K562 (cell line): Measurements from ENCODE around the gene SELPLG. TPM values are rescaled to one million over a fixed set of nuclear protein-coding genes. Genes with fewer than 3 reads are reported as not detected.

Experiments
- CCAR2 ChIP-seq: fragments of 200-400 bp; formaldehyde crosslinking; IDR thresholded peaks from 2 replicates; pipeline ENCODE4 v1.6.1; 2017; ENCODE audit warnings: mild to moderate bottlenecking, low read depth, low read length
- CREB5 ChIP-seq: fragments of 250-450 bp; sonication (Bioruptor Pico); IDR thresholded peaks from 2 replicates; pipeline ENCODE4 v1.5.0; 2020; ENCODE audit warnings: mild to moderate bottlenecking
- EHMT2 ChIP-seq: fragments of 450-650 bp; IDR thresholded peaks from 2 replicates; pipeline ENCODE4 v1.6.1; 2018; ENCODE audit warnings: antibody characterized with exemption
- ERF ChIP-seq: fragments of 450-650 bp; formaldehyde crosslinking; IDR thresholded peaks from 2 replicates; pipeline ENCODE4 v1.4.0; 2020; ENCODE audit warnings: mild to moderate bottlenecking, mixed read lengths
- ESRRA ChIP-seq: fragments of 450-650 bp; IDR thresholded peaks from 2 replicates; pipeline ENCODE4 v1.6.1; 2014; ENCODE audit warnings: low read depth, mild to moderate bottlenecking, moderate library complexity, borderline replicate concordance
- HDAC2 ChIP-seq: fragments of 450-650 bp; IDR thresholded peaks from 2 replicates; pipeline ENCODE4 v1.6.1; 2016; ENCODE audit warnings: mild to moderate bottlenecking
- KLF13 ChIP-seq: fragments of 450-650 bp; IDR thresholded peaks from 2 replicates; pipeline ENCODE4 v1.6.1; 2016; ENCODE audit warnings: missing genetic modification characterization, low read depth, mild to moderate bottlenecking, missing compliant biosample characterization, moderate library complexity, borderline replicate concordance
- MED1 ChIP-seq: sonication (generic); formaldehyde crosslinking; IDR thresholded peaks from 2 replicates; pipeline ENCODE4 v1.8.1; 2023; ENCODE audit warnings: missing genetic modification reagents, borderline replicate concordance
- MTF1 ChIP-seq: fragments of 250-450 bp; sonication (Bioruptor Pico); IDR thresholded peaks from 2 replicates; pipeline ENCODE4 v1.9.0; 2021; ENCODE audit warnings: moderate library complexity, mild to moderate bottlenecking, inconsistent platforms, borderline replicate concordance
- POLR2A ChIP-seq: fragments of 450-650 bp; conservative IDR thresholded peaks from 2 replicates; pipeline ENCODE4 v1.6.1; 2016
- RAD21 ChIP-seq, 2 experiments: fragments of 250-450 bp in 1 of 2; fragments of 450-650 bp in 1 of 2; sonication (Bioruptor Pico) in 1 of 2; formaldehyde crosslinking in 1 of 2; IDR thresholded peaks in 1 of 2; conservative IDR thresholded peaks in 1 of 2; 2 replicates each; pipeline versions ENCODE4 v1.4.0 to v1.8.0; 2020 to 2022; ENCODE audit warnings: mild to moderate bottlenecking in 2 of 2, moderate library complexity in 1 of 2
- RBM25 ChIP-seq: fragments of 200-400 bp; formaldehyde crosslinking; IDR thresholded peaks from 2 replicates; pipeline ENCODE4 v1.6.1; 2018; ENCODE audit warnings: low read length, low read depth, moderate library complexity; ENCODE audit not compliant: severe bottlenecking
- RNF2 ChIP-seq: sonication (generic); IDR thresholded peaks from 2 replicates; pipeline ENCODE4 v1.6.1; 2016
- SFPQ ChIP-seq: fragments of 200-400 bp; formaldehyde crosslinking; IDR thresholded peaks from 2 replicates; pipeline ENCODE4 v1.6.1; 2017; ENCODE audit warnings: mild to moderate bottlenecking, low read depth, low read length, moderate library complexity
- SNAPC5 ChIP-seq: fragments of 250-450 bp; sonication (Bioruptor Pico); IDR thresholded peaks from 2 replicates; pipeline ENCODE4 v1.8.0; 2021; ENCODE audit warnings: moderate library complexity, mild to moderate bottlenecking, inconsistent platforms
- ZBTB5 ChIP-seq: fragments of 450-650 bp; IDR thresholded peaks from 2 replicates; pipeline ENCODE4 v1.6.1; 2017; ENCODE audit warnings: antibody characterized with exemption
- ZNF212 ChIP-seq: fragments of 450-650 bp; formaldehyde crosslinking; IDR thresholded peaks from 2 replicates; pipeline ENCODE4 v1.4.0; 2020; ENCODE audit warnings: mild to moderate bottlenecking
- ZNF398 ChIP-seq: fragments of 250-450 bp; sonication (Bioruptor Pico); IDR thresholded peaks from 2 replicates; pipeline ENCODE4 v1.8.0; 2021; ENCODE audit warnings: moderate library complexity, mild to moderate bottlenecking, inconsistent platforms
- ZNF707 ChIP-seq: fragments of 250-450 bp; sonication (Bioruptor Pico); conservative IDR thresholded peaks from 2 replicates; pipeline ENCODE4 v1.8.0; 2022; ENCODE audit warnings: inconsistent platforms, mild to moderate bottlenecking, moderate library complexity
- polyA plus RNA-seq, 8 experiments: library from polyadenylated mRNA; depleted of rRNA in 4 of 8; stranded (reverse) in 5 of 8; unstranded in 3 of 8; fragments of >200 nt; fragmentation: Nextera tagmentation in 2 of 8; fragmentation: Illumina TruSeq in 1 of 8; extraction: Ambion mirVana in 2 of 8; extraction: Trizol in 1 of 8; gene quantifications; 2 replicates each; pipeline versions ENCODE4 v1.2.1 to v1.2.3, GENCODE V29; 2011 to 2014; ENCODE audit warnings: inconsistent platforms in 1 of 8, missing spikeins in 1 of 8
- total RNA-seq, 7 experiments: library from RNA; depleted of rRNA in 6 of 7; stranded (reverse); fragments of >200 nt in 6 of 7; fragmentation: Illumina TruSeq in 2 of 7; extraction: Trizol in 2 of 7; gene quantifications; 2 replicates each; pipeline versions ENCODE4 v1.2.1 to v1.2.3, GENCODE V29; 2011 to 2021; ENCODE audit warnings: low replicate concordance in 1 of 7

Gene SELPLG
- total and polyA plus RNA-seq, 9 of the 15 experiments (the other 6 are each of a cell fraction or from before 2014, with no cell fraction given), result 0.22 to 10.2 (median 1.7) TPM

GRCh38 chr12:108627134-108627920 lies 6.4 kb downstream of the SELPLG start (continued):
- no peak for TF ChIP-seq ERF (CRISPR knock-in tag)
- 0 out of 4 replicates have a peak, but pooled peaks of 1 of the 2 experiments have one; percentile 5 for TF ChIP-seq RAD21 (CRISPR knock-in tag; conservative IDR thresholded peaks at IDR 0.05 in 1 of 2, IDR thresholded peaks at IDR 0.05 in 1 of 2)
- TF ChIP-seq ZNF398 (CRISPR knock-in tag), result no peak
- TF ChIP-seq MED1 (CRISPR knock-in tag), result no peak
- TF ChIP-seq ZNF707 (CRISPR knock-in tag), result no peak
- TF ChIP-seq HDAC2, result no peak
- no peak for TF ChIP-seq POLR2A
- no peak for TF ChIP-seq CCAR2
- TF ChIP-seq RNF2, result no peak
- no peak for TF ChIP-seq MTF1 (CRISPR knock-in tag)
- 0 out of 2 replicates have a peak, but pooled peaks have one; percentile 23 for TF ChIP-seq EHMT2
- TF ChIP-seq ZNF212 (CRISPR knock-in tag), result no peak
- TF ChIP-seq ZBTB5, result no peak
- TF ChIP-seq ESRRA, result peak; percentile 81
- no peak for TF ChIP-seq SNAPC5 (CRISPR knock-in tag)
- TF ChIP-seq CREB5 (CRISPR knock-in tag), result no peak
- no peak for TF ChIP-seq SFPQ
- TF ChIP-seq KLF13, result no peak
- TF ChIP-seq RBM25, result peak; percentile 20
